GM18861 (cell line): Measurements from ENCODE around the gene GPR78.

Experiments used
- ATAC-seq: cut with Tn5 transposase; IDR thresholded peaks from one replicate; pipeline ENCODE4 v1.9.1; 2021; ENCODE audit not compliant: unreplicated experiment

Gene GPR78

DNA sequence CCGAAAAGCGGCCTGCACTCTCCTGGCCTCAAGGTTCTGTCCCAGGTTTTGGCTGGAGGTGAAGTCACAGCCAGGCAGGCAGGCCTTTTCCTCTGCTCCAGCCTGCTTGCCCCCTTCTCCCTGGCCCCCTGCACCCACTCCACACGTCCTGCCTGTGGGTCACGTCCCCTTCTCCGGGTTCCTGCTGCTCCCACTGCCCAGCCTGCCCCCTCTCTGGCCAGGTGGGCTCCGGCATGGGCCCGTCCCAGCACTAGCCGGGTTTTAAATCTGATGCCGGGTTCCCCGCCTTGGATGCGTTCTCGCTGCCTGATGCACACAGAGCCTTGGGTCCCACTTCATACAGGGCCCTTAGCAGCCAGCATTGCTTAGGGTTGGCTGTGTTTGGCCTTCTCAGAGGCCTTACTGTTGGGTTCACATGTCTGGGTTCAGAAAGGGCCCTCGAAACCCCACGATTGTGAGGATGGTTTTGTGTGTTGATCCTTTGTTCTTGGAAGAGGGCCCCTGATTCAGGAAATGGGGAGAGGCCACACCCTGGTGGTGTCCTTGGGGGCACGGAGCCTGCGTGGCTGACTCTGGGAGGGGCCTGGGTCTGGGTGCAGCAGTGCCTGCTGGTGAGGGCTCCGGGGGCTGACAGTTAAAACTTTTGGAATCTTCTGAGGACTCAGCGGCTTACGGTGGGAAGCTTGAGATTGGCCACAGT lies 18.3 kb downstream of the GPR78 start:
- ATAC-seq, result no peak

DNA sequence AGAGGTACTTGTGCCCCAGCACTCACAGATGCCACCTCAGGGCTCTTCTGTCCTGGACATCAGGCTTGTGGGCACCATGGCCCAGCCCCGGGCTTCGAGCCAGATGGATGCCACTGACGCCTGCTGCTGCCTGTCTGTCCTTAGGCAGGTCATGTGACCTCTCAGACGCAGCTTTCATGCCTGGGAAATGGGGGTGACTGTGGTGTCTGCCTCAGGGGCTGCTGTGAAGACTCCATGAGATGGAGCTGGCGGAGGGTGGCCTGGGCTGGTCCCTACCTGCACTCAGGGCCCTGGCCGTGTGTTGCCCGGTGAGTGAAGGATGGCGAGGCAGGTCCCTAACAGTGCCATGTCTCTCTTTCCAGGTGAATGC lies 18.9 kb downstream of the GPR78 start:
- ATAC-seq, result no peak

DNA sequence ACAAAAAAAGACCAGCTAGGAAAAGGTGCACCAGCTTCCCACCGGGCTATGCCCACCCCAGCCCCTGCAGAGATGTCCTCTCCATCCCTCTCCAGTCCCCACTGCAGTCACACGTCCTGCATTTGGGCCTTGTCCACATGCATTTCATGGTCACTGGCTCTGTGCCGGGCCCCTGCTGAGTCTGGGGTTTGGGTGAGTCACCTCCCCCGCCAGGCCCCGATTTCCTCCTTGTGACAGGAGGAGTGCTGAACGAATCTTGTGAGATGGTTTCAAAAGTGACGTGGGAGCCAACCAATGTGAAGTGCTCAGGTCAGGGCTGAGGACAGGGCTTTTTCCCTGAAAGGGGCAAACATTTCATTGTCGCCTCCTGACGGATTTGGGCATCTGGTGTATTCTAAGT lies 19.5 kb downstream of the GPR78 start:
- no peak for ATAC-seq

DNA sequence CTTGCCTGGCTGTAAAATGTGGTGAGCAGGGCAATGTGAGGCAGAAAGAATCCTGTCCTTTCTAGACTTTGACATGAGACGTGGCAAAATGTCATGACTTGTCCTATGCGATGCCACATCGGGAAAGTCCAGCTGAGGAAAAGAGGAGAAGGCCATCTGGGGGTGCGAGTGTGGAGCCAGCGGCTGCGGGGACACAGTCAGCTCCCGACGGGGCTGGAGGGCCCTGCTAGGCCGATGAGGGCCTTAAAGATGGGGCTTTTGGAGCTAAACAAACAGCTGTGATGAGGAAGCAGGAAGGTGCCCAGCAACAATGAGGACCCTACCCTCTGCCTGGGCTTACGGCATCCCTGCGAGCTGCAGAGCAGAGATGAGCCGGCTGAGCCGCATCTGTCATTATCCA lies 20.1 kb downstream of the GPR78 start:
- ATAC-seq, result no peak

DNA sequence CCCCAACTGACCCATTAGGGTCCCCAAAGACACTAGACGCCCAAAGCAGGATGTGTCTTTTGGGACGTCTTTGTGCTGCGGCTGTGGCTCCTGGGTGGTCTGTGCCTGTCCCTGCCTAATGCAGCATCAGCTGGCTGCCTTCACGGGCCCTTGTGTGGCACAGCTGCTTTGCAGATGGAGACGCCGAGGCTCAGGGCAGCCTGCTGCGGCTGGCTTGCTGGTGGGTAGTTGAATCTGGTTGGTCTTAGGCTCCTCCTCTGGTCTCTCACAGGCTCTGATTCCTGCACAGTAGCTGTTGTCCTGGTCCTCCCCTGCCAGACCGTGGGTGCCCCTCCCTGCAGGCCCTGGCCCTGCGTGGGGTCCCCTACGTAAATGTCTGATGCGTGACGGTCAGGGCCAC lies 20.5 kb downstream of the GPR78 start:
- no peak for ATAC-seq

DNA sequence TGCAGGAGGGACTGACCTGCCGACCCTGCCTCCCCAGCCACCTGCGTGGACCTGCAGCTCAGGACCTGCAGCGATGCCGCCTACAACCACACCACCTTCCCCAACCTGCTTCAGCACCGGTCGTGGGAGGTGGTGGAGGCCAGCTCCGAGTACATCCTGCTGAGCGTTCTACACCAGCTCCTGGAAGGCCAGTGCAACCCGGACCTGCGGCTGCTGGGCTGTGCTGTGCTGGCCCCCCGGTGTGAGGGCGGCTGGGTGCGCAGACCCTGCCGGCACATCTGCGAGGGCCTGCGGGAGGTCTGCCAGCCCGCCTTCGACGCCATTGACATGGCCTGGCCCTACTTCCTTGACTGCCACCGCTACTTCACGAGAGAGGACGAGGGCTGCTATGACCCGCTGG lies 20.9 kb downstream of the GPR78 start:
- no peak for ATAC-seq

DNA sequence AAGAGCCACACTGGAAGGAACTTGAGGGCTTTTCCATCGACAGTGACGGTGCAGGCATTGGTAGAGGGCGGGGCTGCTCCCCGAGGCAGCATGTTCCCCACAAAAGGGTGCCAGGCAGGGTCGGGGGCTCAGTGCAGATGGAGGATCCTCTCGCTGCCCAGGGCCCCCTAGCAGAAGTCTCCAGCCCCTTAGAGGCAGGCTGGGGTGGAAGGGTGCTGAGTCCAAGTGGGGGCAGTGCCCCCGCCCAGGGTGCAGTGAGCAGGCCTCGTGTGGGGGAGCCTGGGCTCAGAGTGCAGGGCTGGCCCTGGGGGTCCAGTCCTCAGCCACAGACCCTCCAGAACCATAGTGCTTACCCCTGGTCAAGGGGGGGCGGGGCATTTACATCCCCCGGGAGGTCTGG lies 21.4 kb downstream of the GPR78 start:
- ATAC-seq, result no peak

DNA sequence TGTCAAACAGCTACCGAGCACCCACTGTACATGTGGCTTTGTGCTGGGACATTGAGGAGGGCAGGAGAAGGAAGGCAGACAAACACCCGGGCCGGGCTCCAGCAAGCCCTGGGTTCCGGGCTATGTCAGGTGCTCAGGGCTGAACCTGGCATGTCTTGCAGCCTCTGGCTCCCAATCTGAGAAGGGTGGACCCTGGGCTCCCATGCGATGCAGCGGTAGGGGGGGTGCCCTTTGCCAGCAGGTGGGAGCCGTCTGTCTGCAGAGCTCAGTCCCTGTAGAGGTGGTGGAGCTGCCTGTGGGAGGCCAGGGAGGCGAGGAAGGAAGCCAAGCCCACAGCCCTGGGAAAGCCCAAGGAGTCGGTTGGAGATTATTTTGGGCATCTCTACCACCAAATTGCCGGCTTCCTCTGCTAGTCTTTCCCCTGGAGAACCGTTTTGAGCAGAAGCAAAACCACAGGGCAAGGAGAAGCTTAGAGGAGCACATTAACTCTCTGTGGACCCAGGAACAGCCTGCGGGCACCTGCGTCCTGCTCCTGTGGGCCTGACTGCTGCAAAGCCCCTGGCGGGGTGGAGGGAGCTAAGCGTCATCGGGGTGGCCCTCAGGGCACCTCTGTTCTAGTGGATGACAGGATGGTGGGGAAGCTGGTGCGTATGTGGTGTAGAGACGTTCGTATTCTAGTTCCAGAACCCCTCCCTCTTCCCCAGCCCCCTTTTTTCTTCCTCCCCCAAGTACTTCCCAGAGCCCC lies 22.7 kb downstream of the GPR78 start:
- no peak for ATAC-seq

DNA sequence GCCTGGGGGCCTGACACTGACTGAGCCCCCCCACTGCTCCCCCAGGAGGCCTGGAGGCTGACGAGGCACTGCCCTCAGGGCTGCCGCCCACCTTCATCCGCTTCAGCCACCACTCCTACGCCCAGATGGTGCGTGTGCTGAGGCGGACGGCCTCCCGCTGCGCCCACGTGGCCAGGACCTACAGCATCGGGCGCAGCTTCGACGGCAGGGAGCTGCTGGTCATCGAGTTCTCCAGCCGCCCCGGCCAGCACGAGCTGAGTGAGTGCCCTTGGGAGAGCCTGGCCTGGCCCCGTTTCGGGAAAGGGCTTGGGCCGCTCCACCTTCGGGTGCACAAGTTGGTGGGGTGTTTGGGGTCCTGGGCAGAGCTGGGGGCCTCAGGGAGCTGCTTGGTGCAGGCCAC lies 23.7 kb downstream of the GPR78 start:
- ATAC-seq, result no peak

DNA sequence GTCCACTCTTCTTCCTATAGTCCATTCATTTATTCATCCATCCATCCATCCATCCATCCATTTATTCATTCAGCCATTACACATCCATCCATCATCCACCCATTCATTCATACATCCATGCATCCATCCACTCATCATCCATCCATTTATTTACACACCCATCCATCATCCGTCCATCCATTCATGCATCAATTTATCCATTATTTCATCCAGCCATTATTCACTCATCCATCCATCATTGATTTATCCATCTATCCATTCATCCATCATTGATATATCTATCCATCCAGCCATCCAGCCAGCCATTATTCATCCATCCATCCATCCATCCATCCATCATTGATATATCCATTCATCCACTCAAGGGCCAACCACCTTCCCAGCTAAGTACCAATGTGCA lies 25.1 kb downstream of the GPR78 start:
- no peak for ATAC-seq

DNA sequence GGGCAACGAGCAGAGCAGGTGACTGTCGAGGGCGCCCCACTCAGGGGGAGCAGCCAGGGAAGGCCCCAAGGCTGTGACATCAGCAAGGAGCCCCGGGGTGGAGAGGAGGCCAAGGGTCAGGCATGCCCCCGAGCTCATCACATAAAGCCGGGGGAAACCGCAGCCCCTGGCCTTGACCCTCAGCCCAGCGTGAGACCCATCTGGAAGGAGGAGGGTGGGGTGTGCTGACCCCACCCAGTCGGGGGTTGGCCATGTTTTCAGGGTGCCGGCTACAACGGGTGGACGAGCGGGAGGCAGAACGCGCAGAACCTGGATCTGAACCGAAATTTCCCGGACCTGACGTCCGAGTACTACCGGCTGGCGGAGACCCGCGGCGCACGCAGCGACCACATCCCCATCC lies 26.3 kb downstream of the GPR78 start:
- no peak for ATAC-seq

DNA sequence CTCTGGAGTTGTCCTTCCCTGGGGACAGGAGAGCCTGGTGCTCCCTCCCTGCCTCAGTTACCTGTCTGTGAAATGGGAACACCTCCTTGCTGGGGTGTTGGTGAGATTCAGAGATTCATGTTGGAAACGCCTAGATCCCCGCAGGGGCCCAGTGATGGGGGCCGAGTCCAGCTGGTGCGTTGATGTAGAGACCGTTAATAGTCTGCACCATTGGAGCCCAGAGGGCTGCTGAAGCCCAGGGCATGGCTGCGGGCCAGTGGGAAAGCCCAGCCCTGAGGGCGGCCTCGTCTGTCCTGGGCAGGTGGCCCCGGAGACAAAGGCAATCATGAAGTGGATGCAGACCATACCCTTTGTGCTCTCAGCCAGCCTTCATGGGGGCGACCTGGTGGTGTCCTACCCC lies 26.8 kb downstream of the GPR78 start:
- ATAC-seq, result no peak

DNA sequence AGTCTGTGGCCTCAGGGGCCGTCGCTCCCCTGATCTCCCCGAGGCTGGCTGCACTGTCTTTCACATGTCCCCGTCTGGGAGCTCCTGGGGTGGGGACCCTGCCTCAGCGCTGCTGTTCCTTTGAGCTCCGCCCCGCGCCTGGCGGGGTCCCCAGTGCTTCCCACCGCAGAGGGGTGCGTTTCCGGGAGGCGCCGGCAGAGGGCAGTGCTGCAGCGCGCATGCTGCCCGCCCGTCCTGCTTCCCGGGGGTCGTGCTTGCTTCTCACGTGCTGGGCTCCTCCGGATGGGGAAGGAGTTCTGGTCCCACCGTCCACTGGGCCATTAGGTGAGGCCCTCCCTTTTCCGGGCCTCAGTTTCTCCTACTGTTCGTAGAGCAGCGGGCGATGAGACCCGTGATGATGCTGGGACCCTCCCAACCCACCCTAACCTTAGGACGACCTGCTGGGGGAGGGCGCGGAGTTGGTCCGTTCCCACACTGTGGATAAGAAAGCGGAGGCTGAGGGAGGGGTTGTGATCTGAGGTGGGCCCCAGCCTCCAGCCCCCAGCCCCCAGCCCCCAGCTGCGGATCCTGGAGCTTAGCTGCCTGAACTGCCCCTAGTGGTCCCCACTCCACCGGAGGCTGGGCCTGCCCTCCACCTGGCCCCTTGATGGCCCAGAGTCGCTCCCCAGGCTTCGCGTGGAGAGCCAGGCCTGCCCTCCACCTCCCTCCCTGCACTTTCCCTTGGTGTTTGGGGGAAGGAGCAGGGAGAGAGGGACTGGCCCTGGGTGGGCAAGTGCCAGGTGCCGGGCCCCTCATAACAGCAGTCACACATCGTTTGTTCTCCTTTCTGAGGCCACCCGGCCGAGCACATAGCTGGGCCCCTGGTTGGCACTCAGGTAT lies 27.6 kb downstream of the GPR78 start:
- ATAC-seq, result no peak

DNA sequence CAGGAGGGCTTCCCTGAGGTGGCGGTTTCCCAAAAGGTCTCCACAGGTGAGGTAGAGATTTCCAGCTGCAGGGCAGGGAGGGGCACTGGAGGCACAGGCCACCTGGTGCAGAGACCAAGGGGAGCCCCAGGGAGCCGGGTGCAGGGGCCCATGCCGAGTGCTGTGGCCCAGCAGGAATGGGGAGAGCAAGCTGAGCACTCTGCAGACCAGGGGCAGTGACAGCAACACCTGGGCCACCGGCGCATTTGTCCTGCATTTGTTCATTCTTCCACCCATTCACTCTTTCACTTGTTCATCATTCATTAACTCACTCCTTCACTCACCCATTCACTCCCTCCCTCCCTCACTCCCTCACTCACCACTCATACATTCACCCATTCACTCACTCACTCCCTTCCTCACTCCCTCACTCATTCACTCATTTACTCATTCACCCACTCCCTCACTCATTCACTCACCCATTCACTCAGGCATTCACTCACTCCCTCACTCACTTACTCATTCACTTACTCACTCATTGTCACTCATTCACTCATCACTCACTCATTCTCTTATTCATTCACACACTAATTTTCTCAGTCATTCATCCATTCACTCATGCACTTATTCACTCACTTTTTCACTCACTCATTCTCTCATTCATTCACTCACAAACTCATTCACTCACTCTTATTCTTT lies 28.7 kb downstream of the GPR78 start:
- no peak for ATAC-seq

DNA sequence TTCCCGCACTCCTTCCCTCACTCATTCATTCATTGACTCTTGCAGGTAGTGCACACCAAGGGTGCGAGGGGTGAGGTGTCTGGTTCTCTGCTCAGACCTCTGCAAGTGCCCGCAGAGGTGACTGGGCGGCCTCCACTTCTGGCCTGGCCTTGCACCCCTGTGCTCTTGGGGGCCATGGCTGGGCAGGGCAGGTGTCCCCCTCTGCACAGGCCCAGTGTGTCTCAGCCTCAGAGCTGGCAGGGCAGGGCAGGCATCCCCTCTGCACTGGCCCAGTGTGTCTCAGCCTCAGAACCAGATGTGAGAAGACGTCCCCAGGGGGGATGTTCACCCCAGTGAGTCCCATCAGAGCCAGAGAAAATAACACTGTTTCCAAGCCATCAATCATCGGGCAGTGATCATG lies 29.2 kb downstream of the GPR78 start:
- no peak for ATAC-seq

DNA sequence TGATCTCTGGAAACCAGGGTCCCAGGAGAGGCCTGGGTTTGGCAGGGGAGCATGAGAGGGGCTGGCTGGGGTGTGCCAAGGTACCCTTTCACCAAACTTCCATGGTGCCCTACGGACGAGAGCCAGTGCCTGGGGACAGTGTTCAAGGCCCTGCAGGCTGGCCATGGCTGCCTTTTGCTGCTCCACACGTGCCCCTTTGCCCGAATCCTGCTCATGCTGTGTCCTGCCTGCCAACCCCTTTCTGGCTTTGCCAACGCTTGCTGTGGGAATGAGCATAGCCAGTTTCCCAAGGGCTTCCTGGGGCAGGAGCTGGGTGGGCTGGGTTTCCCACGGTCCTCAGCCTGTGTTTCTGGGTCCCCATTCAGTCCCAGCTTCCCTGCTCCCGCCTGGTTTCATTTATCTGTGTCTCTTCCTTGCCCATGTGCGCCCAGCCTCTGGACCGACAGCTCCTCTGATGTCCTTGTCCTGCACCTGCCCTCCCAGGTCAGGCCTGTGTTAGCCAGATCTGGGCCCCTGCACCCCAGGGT lies 29.7 kb downstream of the GPR78 start:
- no peak for ATAC-seq

DNA sequence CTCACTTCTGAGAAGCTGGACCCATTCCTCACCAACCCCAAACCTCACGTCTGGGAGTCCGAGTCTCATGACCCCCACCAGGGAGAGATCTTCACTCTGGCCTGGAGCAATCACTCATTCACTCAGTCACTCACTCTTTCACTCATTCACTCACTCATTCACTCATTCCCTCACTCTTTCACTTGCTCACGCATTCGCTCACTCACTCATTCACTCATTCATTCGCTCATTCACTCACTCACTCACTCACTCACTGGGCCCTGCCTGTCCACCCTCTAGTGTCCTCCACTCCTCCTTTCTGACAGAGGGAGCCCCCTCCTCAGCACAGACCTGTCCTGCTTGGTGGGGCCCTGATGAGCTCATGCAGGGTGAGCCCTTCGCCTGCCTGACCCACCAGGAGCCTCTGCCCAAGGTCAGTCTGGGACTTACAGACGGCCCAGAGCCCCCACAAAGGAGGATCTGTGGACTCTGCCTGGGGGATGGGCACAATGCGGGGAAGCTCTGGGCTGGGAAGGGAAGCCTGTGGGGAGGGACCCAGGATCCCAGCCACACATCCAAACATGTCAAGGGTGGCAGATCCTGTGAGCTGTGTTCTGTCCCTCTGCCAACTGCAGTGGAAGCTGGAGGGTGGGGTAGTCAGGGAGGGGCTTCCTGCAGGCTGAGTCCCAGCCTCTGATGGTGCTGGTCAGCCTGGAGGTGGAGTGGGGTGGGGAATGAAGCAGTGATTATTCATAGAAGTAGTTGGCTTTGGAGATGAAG lies 30.8 kb downstream of the GPR78 start:
- no peak for ATAC-seq

DNA sequence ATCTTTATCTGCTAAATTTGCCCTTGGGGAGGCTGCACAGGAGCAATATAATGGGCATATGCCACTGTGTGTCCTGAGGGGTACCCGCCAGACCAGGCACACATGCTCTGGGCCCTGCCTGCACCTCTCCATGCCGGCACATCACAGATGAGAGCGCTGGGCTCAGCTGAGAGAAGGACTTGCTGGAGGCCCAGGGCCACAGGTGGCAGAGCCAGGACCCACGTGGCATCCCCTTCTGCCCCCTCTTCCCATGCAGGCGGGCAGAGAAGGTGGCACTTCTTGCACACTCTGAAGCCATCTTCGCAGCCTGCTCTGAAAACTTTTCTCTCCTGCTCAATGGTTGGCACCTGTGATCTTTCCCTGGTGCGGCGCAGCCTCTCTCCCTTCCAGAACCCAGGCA lies 32.5 kb downstream of the GPR78 start:
- no peak for ATAC-seq

DNA sequence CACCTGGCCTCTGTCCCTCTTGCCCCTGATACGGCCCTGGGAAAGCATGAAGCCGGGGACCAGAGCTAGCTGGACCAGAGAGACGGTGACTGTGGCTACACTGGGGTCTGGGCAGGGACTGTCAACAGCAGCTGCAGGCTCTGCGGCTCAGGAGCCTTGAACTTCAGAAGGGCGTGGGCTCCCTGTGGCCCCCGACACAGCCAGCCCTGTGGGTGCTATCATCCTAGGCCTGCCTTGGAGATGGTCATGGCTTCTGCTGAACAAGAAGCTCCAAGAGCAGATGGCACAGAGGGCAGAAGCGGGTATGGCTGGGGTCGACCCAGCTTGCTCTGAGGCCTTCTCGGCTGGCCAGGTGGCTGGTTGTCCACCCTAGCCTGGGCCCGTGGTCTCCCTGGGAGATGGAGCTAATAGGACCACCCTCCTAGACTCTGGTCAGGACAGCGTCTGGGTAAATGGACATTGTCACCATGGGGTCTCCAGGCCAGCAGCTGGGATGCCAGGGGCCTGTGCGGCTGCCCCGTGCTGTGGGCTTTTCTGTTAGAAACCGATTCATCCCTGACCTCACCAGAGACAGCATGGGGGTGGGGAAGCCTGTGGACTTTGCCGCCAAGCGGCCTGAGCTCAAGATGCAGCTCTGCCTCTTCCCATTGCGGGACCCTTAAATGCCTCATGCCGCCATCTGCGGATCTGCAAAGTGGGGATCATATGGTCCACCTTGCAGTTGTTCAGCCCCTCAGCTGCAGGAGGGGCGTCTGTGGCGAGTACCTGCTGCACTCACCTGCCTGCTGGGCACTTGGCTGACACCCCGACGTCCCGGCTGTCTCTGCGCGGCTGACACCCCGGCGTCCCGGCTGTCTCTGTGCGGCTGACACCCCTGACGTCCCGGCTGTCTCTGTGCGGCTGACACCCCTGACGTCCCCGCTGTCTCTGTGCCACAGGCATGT lies 33.5 kb downstream of the GPR78 start:
- ATAC-seq, result no peak
